Effector memory CD4-positive, alpha-beta T cell (primary cell): ENCODE data around the gene ZNF598.
"Not testable (repeated sequence)": the region's sequence is repeated elsewhere in the genome, so short reads cannot be mapped to it uniquely, and the experiment has no call there.

Source experiments
- DNase-seq, 3 donors: peaks; one replicate each; pipeline ENCODE4 v3.0.0-alpha.2; 2020
- H3K27ac ChIP-seq: 2 replicates; pipeline ENCODE4 v1.7.0; 2013; ENCODE audit warnings: mild to moderate bottlenecking, low read length, moderate library complexity; ENCODE audit not compliant: insufficient read depth, poor library complexity, severe bottlenecking
- H3K27me3 ChIP-seq: replicated peaks from 2 replicates; pipeline ENCODE4 v1.7.0; 2013; ENCODE audit warnings: mild to moderate bottlenecking, low read length; ENCODE audit not compliant: insufficient read depth, control insufficient read depth, poor library complexity, severe bottlenecking
- H3K36me3 ChIP-seq: 2 replicates; pipeline ENCODE4 v1.7.0; 2013; ENCODE audit warnings: mild to moderate bottlenecking, low read length, moderate library complexity; ENCODE audit not compliant: control insufficient read depth, insufficient read depth
- H3K4me1 ChIP-seq: 2 replicates; pipeline ENCODE4 v1.7.0; 2013; ENCODE audit warnings: low read length, mild to moderate bottlenecking; ENCODE audit not compliant: control insufficient read depth, insufficient read depth, poor library complexity, severe bottlenecking
- H3K4me3 ChIP-seq: 2 replicates; pipeline ENCODE4 v1.7.0; 2013; ENCODE audit warnings: low read length, low read depth, mild to moderate bottlenecking; ENCODE audit not compliant: insufficient read depth, poor library complexity, severe bottlenecking
- H3K9me3 ChIP-seq: 2 replicates; pipeline ENCODE4 v1.7.0; 2013; ENCODE audit warnings: mild to moderate bottlenecking, low read length, moderate library complexity; ENCODE audit not compliant: control insufficient read depth

ZNF598 gene

DNA sequence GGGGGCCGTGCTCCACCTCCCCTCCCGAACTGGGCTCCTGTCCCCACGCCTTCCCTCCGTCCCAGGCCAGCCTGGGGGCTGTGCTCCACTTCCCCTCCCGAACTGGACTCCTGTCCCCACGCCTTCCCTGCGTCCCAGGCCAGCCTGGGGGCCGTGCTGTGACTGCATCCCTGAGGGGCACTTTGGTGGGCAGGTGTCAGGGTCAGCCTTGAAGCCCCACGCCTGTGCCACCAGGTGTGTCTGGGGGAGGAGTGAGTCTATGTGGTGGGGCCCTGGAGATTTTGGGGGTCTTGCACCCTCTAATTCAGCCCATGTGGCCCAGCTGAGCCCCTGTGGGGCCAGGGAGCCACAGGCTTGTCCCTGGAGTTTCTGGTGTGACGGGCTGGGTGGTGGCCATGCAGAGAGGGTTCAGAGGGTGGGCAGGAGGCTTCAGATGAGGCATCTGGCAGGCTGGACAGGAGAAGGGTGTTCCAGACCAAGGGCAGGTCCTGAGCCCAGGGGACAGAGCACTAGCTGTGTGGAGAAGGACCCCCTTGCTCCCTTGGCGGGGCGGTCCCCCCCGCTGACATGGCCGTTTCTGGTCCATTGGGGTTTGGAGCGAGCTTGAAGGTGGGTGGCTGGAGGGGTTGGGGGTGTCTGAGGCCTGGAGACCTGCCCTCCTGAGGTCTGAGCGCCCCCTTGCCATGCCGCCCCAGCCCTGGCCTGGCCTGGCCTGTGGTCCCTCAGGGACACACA is 25.2 kb upstream of the ZNF598 start:
- H3K4me1 ChIP-seq: no peaks in the 10 kb centered on the region
- H3K4me3 ChIP-seq: no peak overlapping the region
- H3K27ac ChIP-seq: no peak overlapping the region

DNA sequence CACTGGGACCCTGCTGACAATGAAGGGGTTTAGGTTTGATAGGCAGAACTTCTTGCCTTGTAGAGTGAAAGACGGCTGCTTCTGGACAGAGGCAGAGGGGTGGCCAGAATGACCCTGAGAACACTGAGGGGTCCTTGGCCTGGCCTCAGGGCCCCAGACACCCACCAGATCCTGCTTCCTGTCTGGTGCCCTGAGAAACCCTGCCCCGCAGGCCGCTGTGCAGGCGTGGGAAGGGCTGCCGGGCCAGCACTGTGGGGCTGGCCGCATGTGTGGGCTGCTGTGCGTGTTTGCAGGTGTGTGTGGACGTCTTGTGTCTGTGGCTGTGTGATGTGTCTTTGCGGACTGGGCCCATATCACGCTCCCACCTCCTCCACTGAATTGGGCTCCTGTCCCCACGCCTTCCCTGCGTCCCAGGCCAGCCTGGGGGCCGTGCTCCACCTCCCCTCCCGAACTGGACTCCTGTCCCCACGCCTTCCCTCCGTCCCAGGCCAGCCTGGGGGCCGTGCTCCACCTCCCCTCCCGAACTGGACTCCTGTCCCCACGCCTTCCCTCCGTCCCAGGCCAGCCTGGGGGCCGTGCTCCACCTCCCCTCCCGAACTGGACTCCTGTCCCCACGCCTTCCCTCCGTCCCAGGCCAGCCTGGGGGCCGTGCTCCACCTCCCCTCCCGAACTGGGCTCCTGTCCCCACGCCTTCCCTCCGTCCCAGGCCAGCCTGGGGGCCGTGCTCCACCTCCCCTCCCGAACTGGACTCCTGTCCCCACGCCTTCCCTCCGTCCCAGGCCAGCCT is 24.5 kb upstream of the ZNF598 start:
- not testable (repeated sequence) for H3K27ac ChIP-seq, DNase-seq

More for the DNA sequence above, 25.2 kb upstream of the ZNF598 start:
- H3K27me3 ChIP-seq: no peaks in the 10 kb centered on the region
- H3K36me3 ChIP-seq: no peaks in the 10 kb centered on the region
- no peaks in the 10 kb centered on the region for H3K9me3 ChIP-seq
- DNase-seq: no peak

DNA sequence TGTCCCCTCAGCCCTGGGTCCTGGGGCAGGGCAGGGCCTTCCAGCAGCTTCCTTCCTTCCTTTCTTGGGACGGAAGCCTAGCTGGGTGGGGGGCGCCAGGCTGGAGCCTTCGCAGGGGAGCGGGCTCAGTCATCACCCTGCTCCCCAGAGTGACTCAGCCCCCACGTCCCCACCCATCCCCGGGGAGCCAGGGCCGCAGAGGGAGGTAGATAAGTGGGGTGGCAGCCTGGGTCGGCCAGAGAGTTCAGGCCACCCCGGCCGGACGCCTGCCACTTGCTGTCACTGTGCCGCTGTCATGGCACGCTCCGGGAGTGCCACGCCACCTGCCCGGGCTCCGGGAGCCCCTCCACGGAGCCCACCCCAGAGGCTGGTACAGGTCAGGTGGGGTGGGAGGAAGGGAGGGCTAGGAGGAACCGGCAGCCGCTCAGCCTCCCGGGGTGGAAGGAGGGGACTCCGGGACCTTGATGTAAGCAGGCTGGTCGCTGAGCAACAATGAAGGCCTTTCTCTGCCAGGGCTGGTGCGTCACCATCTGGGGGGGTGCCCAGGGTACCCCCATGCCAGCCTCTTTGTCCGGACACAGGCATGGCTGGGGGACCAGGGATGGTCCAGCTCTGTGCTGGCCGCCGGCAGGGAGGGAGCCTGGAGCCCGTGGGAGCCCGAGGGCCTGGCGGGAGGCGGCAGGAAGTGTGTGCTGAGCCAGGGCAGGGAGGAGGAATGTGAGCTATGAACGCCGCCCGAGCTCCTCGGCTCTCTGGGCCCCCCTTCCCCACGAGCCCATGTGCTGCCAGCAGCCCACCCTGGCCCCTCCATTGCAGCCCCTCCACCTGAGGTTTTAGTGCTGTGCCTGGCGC is 23.7 kb upstream of the ZNF598 start:
- H3K4me3 ChIP-seq: no peak overlapping the region
- H3K4me1 ChIP-seq: no peaks in the 10 kb centered on the region
- H3K27me3 ChIP-seq: no peaks in the 10 kb centered on the region
- DNase-seq: no peak
- H3K27ac ChIP-seq: no peak overlapping the region
- H3K9me3 ChIP-seq: no peaks in the 10 kb centered on the region
- H3K36me3 ChIP-seq: no peaks in the 10 kb centered on the region

More for the DNA sequence above, 24.5 kb upstream of the ZNF598 start:
- H3K9me3 ChIP-seq, H3K27me3 ChIP-seq, H3K4me1 ChIP-seq, H3K4me3 ChIP-seq, H3K36me3 ChIP-seq: not testable (repeated sequence)

DNA sequence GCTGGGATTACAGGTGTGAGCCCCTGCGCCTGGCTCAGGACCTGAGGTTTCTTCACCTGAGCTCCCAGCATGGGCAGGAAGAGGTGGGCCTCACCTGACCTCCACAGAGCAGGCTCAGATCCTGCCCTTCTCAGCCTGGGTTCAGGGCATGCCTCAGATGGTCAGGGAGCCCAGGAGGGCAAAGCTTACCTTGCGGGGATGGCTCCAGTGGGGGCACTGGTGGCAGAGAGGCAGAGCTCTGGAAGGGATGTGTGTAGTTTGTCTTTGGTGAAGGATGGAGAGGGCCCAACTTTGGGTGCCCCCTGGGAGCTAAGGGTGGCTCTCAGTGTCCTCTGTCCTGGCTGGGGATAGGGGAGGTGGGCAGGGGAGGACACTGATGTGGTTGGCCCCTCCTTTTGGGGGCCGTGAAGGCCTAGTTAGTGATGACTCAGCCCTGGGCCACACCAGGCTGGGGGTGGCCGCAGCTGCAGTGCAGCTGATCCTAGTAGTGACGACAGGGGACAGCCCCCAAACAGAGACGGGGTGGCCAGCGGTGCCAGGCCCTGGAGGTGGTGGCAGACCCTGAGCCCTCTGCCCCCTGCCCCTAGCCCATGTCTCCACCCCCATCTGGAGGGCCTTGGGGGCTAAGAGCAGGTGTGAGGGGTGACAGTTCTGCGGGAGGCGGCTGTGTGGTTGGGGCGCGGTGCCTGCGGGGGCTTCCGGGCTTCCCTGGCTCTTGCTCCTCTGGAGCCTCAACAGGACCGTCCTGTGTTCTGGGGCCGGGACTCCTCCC is 22.9 kb upstream of the ZNF598 start:
- Histone ChIP-seq H3K27me3 (no peaks in the 10 kb centered on the region), H3K4me1 (peaks cover under 1% of the 10 kb centered on the region), H3K36me3 (no peaks in the 10 kb centered on the region), H3K27ac (no peak overlapping the region), H3K4me3 (no peak overlapping the region), H3K9me3 (no peaks in the 10 kb centered on the region)
- DNase-seq: no peak

DNA sequence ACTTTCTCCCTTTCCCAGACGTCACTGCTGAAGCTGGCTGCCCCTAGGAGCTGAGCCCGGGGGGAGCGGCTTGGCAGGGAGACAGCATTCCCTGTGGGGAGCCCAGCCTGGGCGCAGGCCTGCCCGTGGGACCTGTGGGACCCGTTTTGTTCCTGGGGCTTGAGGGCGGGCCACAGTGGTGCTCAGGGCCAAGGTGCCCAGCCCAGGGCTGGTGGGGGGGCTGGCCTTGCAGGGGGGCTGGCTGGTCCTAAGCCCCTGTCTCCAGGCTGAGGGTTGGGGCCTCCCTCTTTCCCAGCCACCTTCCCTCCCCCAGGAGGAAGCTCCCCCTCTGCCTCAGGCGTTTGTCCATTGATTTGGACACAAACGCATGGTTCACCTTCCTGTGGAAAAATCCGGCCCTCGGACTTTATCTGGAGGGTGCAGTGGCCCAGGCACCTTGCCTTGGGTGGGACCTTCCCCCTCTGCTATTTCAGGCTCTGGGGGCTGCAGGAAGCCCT is 21.5 kb upstream of the ZNF598 start:
- DNase-seq: no peak
- Histone ChIP-seq H3K27ac (no peak overlapping the region), H3K36me3 (no peaks in the 10 kb centered on the region), H3K4me3 (no peak overlapping the region), H3K27me3 (no peaks in the 10 kb centered on the region), H3K9me3 (no peaks in the 10 kb centered on the region), H3K4me1 (peaks cover 7% of the 10 kb centered on the region)

DNA sequence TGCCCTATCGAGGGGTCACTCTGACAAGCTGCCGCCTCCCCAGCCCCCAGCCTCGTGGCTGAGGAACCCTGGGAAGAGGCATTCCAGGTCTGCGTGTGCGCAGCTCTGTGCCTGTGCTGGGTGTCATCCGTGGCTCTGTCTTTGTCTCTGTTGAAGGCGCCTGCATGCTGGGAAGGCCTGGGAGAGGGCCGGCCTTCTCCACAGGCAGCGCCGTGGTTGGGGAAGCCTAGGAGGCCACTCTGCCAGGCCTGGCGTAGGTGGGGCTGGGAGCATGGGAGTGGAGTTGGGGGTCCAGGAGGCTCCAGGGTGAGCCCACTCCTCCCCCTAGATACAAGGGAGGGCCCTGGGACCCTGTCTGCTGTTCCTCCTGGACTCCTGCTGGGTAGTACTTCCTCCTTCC is 20.4 kb upstream of the ZNF598 start:
- Histone ChIP-seq H3K9me3 (no peaks in the 10 kb centered on the region), H3K4me1 (peaks cover 7% of the 10 kb centered on the region), H3K27ac (no peak overlapping the region), H3K27me3 (no peaks in the 10 kb centered on the region), H3K4me3 (no peak overlapping the region), H3K36me3 (no peaks in the 10 kb centered on the region)
- DNase-seq: no peak

DNA sequence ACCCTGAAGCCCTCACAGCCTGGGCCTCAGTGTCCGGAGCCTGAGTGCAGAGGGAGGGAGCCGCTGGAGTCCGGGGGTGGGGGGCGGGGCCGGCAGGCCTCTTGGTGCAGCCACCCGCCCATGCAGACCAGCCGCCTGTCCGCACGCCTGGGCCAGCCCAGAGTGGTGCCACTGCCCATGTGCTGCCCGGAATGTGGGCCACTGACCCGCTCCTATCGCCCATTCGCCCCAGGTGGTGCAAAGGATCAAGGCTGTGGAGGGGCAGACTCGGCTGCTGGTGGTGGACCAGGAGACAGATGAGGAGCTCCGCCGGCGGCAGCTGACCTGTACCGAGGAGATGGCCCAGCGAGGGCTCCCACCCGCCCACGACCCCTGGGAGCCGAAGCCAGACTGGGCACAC is 19.7 kb upstream of the ZNF598 start:
- DNase-seq: no peak
- Histone ChIP-seq H3K9me3 (no peaks in the 10 kb centered on the region), H3K36me3 (no peaks in the 10 kb centered on the region), H3K27ac (no peak overlapping the region), H3K27me3 (no peaks in the 10 kb centered on the region), H3K4me3 (no peak overlapping the region), H3K4me1 (peaks cover 7% of the 10 kb centered on the region)

DNA sequence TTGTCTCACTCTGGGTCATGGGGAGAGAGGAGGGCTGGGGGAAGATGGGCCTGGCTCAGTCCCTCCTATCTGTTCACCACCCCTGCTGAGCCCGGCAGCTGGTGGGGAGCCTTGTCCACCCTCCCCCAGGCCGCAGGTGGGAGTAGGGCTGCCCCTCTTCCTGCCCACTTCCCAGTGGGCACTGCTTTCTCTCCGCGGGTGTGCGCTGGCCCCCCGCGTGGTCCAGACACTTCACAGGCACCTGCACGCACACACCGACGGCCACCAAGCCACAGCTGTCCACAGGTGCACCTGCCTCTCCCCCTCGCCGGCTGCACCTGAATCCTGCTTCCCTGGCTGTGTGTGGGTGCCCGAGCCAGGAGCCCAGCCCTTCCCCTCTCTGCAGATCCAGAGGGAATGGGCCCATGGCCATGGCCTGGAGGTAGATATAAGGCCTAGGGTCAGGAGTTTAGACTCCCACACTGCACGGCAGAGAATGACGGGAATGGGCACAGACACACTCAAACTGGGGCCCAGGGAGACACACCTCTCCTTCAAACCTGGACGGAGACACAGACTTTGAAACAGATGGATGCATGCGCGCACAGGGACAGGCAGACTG is 19.1 kb upstream of the ZNF598 start:
- Histone ChIP-seq H3K4me1 (peaks cover 10% of the 10 kb centered on the region), H3K27me3 (no peaks in the 10 kb centered on the region), H3K4me3 (no peak overlapping the region), H3K27ac (no peak overlapping the region), H3K9me3 (no peaks in the 10 kb centered on the region), H3K36me3 (no peaks in the 10 kb centered on the region)
- no peak for DNase-seq

DNA sequence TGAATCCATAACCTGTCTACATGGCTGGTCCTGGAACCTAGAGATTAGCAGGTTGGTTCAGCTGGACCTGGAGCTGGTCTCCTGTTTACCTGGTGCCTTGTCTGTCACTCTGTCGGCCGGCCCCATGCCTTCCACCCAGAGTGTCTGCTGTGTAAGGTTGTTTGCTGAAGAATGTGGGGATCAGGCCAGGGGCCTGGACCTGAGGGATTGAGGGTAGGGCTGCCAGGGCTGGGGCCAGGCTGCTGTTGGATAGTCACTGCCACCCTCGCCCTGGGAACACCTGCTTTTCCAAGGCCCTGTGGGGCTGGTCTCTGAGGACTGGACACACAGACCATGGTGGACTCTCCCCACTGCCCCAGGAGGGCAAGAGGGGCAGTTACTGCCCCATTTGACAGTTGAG is 18.5 kb upstream of the ZNF598 start:
- no peak for DNase-seq
- Histone ChIP-seq H3K4me1 (peaks cover 14% of the 10 kb centered on the region), H3K27me3 (no peaks in the 10 kb centered on the region), H3K9me3 (no peaks in the 10 kb centered on the region), H3K4me3 (no peak overlapping the region), H3K27ac (no peak overlapping the region), H3K36me3 (no peaks in the 10 kb centered on the region)
